ENCODE measurements around the gene ADAMTSL1. TPM values are rescaled to one million over a fixed set of nuclear protein-coding genes. Genes with fewer than 3 reads are reported as not detected.

Gene ADAMTSL1
- polyA plus RNA-seq, 6 donors from 2014 or later, result not detected

GRCh38 chr9:18776836-18777820, 303.2 kb downstream of the ADAMTSL1 start:
- no peak overlapping the region for H3K27ac Mint-ChIP-seq
- no peak overlapping the region for H3K4me3 Mint-ChIP-seq
- no peaks in the 10 kb centered on the region for H3K27me3 Mint-ChIP-seq
- no peak for ATAC-seq (ENCODE audit: low read depth in 2 of 2)
- no peak for DNase-seq
- H3K36me3 Mint-ChIP-seq, result no peaks in the 10 kb centered on the region
- peaks cover 0 to 8% (median 4%) of the 10 kb centered on the region in 7 donors for H3K9me3 Mint-ChIP-seq
- no peaks in the 10 kb centered on the region for H3K4me1 Mint-ChIP-seq

GRCh38 chr9:18778147-18778546, 304.2 kb downstream of the ADAMTSL1 start:
- H3K4me1 Mint-ChIP-seq, result no peaks in the 10 kb centered on the region
- peaks cover 0 to 8% (median 4%) of the 10 kb centered on the region in 7 donors for H3K9me3 Mint-ChIP-seq
- H3K4me3 Mint-ChIP-seq, result no peak overlapping the region
- no peaks in the 10 kb centered on the region for H3K36me3 Mint-ChIP-seq
- DNase-seq (no peak), ATAC-seq (ENCODE audit: low read depth in 2 of 2) (no peak)
- H3K27ac Mint-ChIP-seq, result no peak overlapping the region
- no peaks in the 10 kb centered on the region for H3K27me3 Mint-ChIP-seq

DNA sequence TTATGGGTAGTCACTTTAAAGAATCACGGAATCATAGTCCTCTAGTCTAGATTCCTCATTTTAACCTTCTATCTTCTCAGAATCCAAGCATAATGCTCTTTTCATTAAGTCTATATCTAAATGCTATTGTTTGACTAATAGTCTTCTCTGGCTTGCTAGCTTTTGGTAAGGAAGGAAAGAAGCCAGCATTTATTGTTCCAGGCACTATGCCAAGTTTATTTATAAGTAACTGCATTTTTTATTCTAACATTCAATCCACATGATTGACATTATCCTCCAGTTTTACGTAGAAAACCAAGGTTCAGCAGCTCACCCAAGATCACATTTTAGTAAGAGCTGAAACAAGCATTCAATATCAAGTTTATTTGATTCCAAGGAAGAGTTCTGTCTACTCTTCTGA, 304.9 kb downstream of the ADAMTSL1 start:
- H3K27ac Mint-ChIP-seq, result no peak overlapping the region
- no peaks in the 10 kb centered on the region for H3K27me3 Mint-ChIP-seq
- peaks cover 0 to 8% (median 4%) of the 10 kb centered on the region in 7 donors for H3K9me3 Mint-ChIP-seq
- H3K4me1 Mint-ChIP-seq, result no peaks in the 10 kb centered on the region
- no peak overlapping the region for H3K4me3 Mint-ChIP-seq
- ATAC-seq (ENCODE audit: low read depth in 2 of 2), result no peak
- no peaks in the 10 kb centered on the region for H3K36me3 Mint-ChIP-seq
- DNase-seq, result no peak

- no peak overlapping the region for H3K27ac Mint-ChIP-seq
- no peak for ATAC-seq (ENCODE audit: low read depth in 2 of 2)
These were observed 310.0 kb downstream of the ADAMTSL1 start for GRCh38 chr9:18783909-18784308.

GRCh38 chr9:18785604-18786003, 311.7 kb downstream of the ADAMTSL1 start:
- no peaks in the 10 kb centered on the region for H3K27me3 Mint-ChIP-seq

More at GRCh38 chr9:18783909-18784308, 310.0 kb downstream of the ADAMTSL1 start:
- H3K27me3 Mint-ChIP-seq, result no peaks in the 10 kb centered on the region
- H3K4me1 Mint-ChIP-seq, result no peaks in the 10 kb centered on the region
- no peaks in the 10 kb centered on the region for H3K36me3 Mint-ChIP-seq
- H3K4me3 Mint-ChIP-seq, result no peak overlapping the region
- DNase-seq, result no peak
- no peaks in the 10 kb centered on the region for H3K9me3 Mint-ChIP-seq

DNA sequence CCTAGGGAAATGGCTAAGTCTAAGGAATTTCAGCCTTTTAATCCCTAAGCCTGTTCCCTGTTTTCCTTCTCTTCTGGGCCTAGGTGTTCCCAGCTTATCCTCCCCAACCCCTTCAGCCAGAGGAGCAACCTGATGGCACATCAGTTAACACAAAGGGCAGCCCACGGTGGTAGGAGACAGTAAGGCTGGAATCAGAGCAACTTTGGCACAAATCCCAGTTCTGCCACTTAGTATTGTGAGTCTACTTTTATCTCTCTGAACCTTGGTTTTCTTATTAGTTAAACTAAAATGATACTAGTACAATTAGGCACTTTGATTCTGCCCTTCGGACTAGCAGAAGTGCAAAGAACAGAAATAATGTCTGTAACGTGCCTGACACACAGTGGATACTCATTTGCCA, 312.2 kb downstream of the ADAMTSL1 start:
- H3K27ac Mint-ChIP-seq, result no peak overlapping the region
- no peaks in the 10 kb centered on the region for H3K27me3 Mint-ChIP-seq
- no peak for ATAC-seq (ENCODE audit: low read depth in 2 of 2)

More at GRCh38 chr9:18785604-18786003, 311.7 kb downstream of the ADAMTSL1 start:
- H3K4me3 Mint-ChIP-seq, result no peak overlapping the region
- H3K4me1 Mint-ChIP-seq, result no peaks in the 10 kb centered on the region
- H3K9me3 Mint-ChIP-seq, result no peaks in the 10 kb centered on the region
- DNase-seq (no peak), ATAC-seq (ENCODE audit: low read depth in 2 of 2) (no peak)
- no peaks in the 10 kb centered on the region for H3K36me3 Mint-ChIP-seq
- no peak overlapping the region for H3K27ac Mint-ChIP-seq

DNA sequence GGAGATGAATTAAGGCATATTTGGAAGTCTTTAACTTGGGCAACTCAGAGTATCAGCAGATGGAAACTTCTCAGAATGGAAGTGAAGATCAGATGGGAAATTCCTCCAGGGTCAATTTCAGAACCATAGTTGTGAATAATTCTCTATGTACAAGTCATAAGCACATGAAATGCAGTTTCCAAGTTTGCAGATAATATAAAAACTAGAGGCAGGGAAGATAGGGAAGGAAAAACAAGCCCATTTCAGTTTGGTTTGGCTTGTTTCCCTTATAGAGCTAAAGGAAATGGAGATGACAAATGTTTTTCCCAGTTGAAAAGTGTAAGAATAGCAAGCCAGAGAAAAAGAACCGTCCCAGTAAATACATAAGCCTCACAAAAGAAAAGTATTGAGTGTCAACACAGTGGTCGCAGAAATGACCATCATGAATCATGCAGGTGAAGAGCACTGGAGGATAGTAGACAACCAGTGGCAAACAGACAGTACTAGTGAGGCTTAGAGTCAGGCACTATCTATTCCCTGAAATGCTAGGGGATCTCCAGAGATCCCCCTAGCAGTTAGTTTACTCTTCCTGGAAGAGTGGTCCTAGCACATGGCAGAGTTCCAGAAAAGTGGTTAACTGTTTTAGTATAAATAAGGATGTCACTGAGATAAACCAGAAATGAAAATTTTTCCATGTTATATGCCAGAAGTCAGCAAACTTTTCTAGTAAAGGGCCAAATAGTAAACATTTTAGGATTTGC, 313.1 kb downstream of the ADAMTSL1 start:
- H3K27ac Mint-ChIP-seq, result no peak overlapping the region
- H3K9me3 Mint-ChIP-seq, result peaks cover 0 to 3% (median 0%) of the 10 kb centered on the region in 7 donors
- no peak overlapping the region for H3K4me3 Mint-ChIP-seq
- ATAC-seq (ENCODE audit: low read depth in 2 of 2), result no peak
- no peaks in the 10 kb centered on the region for H3K27me3 Mint-ChIP-seq
- H3K4me1 Mint-ChIP-seq, result no peaks in the 10 kb centered on the region
- DNase-seq, result no peak
- no peaks in the 10 kb centered on the region for H3K36me3 Mint-ChIP-seq

More for the DNA sequence above, 312.2 kb downstream of the ADAMTSL1 start:
- DNase-seq, result no peak
- peaks cover 0 to 2% (median 0%) of the 10 kb centered on the region in 7 donors for H3K9me3 Mint-ChIP-seq
- no peak overlapping the region for H3K4me3 Mint-ChIP-seq
- H3K4me1 Mint-ChIP-seq, result no peaks in the 10 kb centered on the region
- H3K36me3 Mint-ChIP-seq, result no peaks in the 10 kb centered on the region

DNA sequence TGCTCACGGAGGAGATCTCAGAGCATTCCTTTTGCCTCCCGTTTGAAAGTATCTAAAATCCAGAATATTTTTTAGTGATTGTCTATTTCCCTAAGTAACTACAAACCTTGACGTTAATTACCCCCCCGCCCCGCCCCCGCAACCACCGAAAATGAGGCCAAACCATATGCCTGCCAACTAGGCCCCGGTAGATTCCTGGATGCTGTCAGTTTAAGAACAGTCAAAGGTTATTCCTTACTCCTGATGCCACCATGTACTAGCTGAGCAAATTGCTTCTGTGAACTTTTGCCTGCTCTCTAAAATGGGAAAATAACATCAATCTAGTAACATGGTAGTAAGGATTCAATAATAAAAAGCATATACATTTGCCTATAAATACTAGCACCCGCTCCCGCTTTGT, 314.3 kb downstream of the ADAMTSL1 start:
- Mint-ChIP-seq H3K36me3 (no peaks in the 10 kb centered on the region), H3K27ac (no peak overlapping the region), H3K9me3 (peaks cover 0 to 3% (median 0%) of the 10 kb centered on the region in 7 donors), H3K27me3 (no peaks in the 10 kb centered on the region), H3K4me3 (no peak overlapping the region), H3K4me1 (no peaks in the 10 kb centered on the region)
- ATAC-seq (ENCODE audit: low read depth in 2 of 2), result no peak
- no peak for DNase-seq

DNA sequence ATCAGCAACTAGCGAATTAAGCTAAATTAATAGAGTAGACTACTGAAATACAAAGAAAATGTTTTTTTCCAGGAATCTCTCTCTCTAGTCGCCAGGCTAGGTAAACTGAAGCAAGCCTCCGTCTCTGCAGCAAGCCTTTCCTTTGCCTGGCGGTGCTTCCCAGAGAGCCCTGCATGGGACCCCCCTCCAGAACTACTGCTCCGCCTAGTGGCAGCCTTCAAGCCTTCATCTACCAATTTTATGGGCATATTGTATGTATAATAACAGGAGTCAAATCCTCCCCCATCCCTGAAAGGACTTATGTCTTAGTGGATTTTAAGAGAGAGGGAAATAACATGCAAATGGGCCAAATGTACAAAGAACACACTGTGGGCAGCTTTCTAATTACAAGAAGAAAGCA, 317.1 kb downstream of the ADAMTSL1 start:
- H3K9me3 Mint-ChIP-seq, result peaks cover 0 to 4% (median 0%) of the 10 kb centered on the region in 7 donors

GRCh38 chr9:18793122-18793521, 319.2 kb downstream of the ADAMTSL1 start:
- Mint-ChIP-seq H3K4me3 (no peak overlapping the region), H3K9me3 (peaks cover 0 to 4% (median 0%) of the 10 kb centered on the region in 7 donors), H3K27ac (peak overlapping the region in 1 of 6 donors; percentile 36), H3K4me1 (no peaks in the 10 kb centered on the region), H3K36me3 (no peaks in the 10 kb centered on the region), H3K27me3 (peaks cover 0 to 8% (median 8%) of the 10 kb centered on the region in 3 donors)
- ATAC-seq (ENCODE audit: low read depth in 2 of 2) (no peak), DNase-seq (no peak)

More for the DNA sequence above, 317.1 kb downstream of the ADAMTSL1 start:
- Mint-ChIP-seq H3K4me3 (no peak overlapping the region), H3K27me3 (peaks cover 0 to 8% (median 8%) of the 10 kb centered on the region in 3 donors), H3K36me3 (no peaks in the 10 kb centered on the region), H3K27ac (no peak overlapping the region), H3K4me1 (no peaks in the 10 kb centered on the region)
- DNase-seq, result no peak
- no peak for ATAC-seq (ENCODE audit: low read depth in 2 of 2)

DNA sequence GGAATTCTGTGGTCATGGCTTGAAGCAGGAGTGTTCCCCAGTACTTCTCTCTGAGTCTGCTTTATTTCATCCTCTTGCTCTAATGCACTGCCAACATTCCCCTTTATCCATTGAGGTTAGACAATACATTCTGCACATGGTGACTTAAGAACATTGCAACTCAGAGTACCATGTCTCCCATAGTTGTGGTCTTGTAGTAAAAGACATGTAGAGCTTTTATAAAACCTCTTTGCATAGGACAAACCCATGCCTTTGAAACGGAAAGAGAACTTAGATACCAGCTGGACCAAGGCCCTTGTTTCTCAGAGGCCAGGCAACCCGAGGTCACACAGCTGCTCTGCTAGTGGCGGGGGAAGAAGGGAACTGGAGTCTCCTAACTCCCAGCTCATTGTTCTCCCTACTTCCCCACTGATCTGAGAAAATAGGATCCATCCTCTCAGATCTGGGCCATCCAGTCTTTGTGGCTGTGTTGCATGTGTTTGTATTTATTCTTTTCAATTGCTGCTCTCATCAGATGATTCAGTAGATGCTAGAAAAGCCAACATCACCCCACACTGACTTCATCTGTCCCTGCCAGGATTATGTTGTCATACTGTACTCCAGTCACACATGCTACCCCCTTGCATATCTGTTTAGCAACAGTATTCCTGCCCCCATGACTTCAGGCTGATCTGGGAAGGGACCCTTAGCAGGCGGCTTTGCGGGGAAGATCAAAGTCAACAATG, 322.2 kb downstream of the ADAMTSL1 start:
- Mint-ChIP-seq H3K27ac (no peak overlapping the region), H3K9me3 (peaks cover 0 to 7% (median 3%) of the 10 kb centered on the region in 7 donors), H3K4me1 (no peaks in the 10 kb centered on the region), H3K4me3 (no peak overlapping the region), H3K36me3 (no peaks in the 10 kb centered on the region), H3K27me3 (peaks cover 0 to 8% (median 8%) of the 10 kb centered on the region in 3 donors)
- no peak for DNase-seq
- no peak for ATAC-seq (ENCODE audit: low read depth in 2 of 2)

DNA sequence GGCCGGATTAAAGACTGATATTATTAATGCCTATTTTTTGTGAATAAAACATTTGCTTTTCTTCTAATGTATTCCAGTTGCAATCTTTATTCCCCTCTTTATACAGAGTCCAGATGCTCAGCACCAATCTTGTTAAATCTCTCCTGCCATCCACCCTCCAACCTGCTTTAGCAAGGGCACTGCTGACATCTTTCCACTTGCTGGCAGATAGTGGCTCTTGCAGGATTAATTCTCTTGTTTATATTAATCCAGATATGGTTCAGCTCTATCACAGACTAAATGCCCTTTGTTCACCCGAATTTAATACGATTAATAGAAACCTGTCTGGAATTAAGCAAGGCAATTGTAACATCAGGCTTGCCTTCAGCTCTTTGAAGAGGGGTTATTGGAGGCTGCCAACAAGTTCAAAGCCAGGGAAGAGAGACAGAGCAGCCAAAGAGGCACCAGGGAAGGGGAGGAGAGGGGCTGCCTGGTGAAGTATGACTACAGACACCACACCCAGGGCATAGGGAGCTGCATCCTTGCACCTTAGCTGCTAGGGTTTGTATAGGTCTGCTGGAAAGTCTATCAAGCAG, 322.8 kb downstream of the ADAMTSL1 start:
- no peak for ATAC-seq (ENCODE audit: low read depth in 2 of 2)

GRCh38 chr9:18798106-18798505, 324.2 kb downstream of the ADAMTSL1 start:
- no peak overlapping the region for H3K27ac Mint-ChIP-seq
- ATAC-seq (ENCODE audit: low read depth in 2 of 2), result no peak
- no peaks in the 10 kb centered on the region for H3K4me1 Mint-ChIP-seq
- H3K4me3 Mint-ChIP-seq, result no peak overlapping the region
- no peaks in the 10 kb centered on the region for H3K36me3 Mint-ChIP-seq
- DNase-seq, result no peak
- peaks cover 0 to 8% (median 8%) of the 10 kb centered on the region in 3 donors for H3K27me3 Mint-ChIP-seq
- H3K9me3 Mint-ChIP-seq, result peaks cover 4 to 24% (median 7%) of the 10 kb centered on the region in 7 donors

More for the DNA sequence above, 322.8 kb downstream of the ADAMTSL1 start:
- H3K4me3 Mint-ChIP-seq, result no peak overlapping the region
- H3K27ac Mint-ChIP-seq, result no peak overlapping the region
- H3K4me1 Mint-ChIP-seq, result no peaks in the 10 kb centered on the region
- H3K9me3 Mint-ChIP-seq, result peaks cover 4 to 13% (median 5%) of the 10 kb centered on the region in 7 donors
- H3K27me3 Mint-ChIP-seq, result peaks cover 0 to 8% (median 8%) of the 10 kb centered on the region in 3 donors
- DNase-seq, result no peak
- no peaks in the 10 kb centered on the region for H3K36me3 Mint-ChIP-seq

Measured in naive B cell (primary cell).